ENCODE measurements around the gene YWHAE.

DNA sequence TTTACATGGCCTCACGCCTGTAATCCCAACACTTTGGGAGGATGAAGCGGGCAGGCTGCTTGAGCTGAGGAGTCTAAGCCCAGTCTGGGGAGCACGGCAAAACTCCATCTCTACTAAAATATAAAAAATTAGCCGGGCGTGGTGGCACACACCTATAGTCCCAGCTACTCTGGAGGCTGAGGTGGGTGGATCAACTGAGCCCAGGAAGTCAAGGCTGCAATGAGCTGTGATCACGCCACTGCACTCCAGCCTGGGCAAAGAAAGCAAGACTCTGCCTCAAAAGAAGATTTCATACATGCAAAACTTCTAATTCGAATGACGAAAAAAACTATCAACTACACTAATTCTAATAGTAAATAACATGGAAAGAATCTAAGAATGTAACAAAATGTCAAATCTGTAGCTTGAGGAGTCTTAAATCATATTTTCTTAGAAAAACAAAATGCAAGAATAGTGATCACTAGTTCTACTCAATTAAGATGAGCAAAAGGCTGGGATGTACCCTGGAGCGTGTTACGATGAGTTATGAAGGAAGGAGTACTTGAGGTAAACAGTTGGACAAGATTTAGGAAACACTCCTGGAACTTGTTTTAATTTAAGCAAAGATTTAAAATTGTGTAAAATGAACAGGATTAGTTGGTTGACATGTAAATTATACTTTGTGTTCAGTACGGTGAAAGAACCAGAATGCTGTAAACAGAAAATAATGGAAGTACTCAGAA, 20.7 kb downstream of the YWHAE start:
- TF ChIP-seq, protein P1, sequence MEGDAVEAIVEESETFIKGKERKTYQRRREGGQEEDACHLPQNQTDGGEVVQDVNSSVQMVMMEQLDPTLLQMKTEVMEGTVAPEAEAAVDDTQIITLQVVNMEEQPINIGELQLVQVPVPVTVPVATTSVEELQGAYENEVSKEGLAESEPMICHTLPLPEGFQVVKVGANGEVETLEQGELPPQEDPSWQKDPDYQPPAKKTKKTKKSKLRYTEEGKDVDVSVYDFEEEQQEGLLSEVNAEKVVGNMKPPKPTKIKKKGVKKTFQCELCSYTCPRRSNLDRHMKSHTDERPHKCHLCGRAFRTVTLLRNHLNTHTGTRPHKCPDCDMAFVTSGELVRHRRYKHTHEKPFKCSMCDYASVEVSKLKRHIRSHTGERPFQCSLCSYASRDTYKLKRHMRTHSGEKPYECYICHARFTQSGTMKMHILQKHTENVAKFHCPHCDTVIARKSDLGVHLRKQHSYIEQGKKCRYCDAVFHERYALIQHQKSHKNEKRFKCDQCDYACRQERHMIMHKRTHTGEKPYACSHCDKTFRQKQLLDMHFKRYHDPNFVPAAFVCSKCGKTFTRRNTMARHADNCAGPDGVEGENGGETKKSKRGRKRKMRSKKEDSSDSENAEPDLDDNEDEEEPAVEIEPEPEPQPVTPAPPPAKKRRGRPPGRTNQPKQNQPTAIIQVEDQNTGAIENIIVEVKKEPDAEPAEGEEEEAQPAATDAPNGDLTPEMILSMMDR (IDR thresholded peaks at IDR 0.05; ENCODE audit: poor library complexity): no peak
- no peak for TF ChIP-seq EZH2phosphoT487 (IDR thresholded peaks at IDR 0.05; ENCODE audit: low read depth, severe bottlenecking, unreplicated experiment)
- no peak for TF ChIP-seq EZH2 (IDR thresholded peaks at IDR 0.05; ENCODE audit: borderline replicate concordance)
